ENCODE measurements around the gene FBXW7.
A peak's percentile ranks its signal among the peaks of the same experiment; 100 is the strongest.

FBXW7 gene

DNA sequence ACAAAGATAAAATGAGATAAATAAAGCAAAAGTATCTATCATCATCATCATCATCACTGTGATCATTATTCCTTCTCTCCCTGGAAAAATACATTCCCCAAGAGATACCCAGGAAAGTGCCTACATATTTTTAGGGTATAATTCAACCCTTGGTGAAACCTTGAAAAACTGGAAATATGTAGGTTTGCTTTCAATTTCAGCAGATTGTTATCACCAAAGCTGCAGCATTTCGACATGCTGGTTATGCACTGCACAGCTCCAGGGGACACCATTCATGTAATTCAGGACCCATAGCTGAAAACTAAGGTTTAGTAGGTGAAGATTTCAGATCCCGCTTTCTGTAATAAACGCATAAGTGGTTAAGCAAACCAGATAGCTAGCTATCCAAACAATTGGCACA is 28.4 kb upstream of the FBXW7 start:
- H3K27ac ChIP-seq (ENCODE audit: extremely low read depth, low read depth, low read length) = no peak overlapping the region
- TF ChIP-seq, protein P1, sequence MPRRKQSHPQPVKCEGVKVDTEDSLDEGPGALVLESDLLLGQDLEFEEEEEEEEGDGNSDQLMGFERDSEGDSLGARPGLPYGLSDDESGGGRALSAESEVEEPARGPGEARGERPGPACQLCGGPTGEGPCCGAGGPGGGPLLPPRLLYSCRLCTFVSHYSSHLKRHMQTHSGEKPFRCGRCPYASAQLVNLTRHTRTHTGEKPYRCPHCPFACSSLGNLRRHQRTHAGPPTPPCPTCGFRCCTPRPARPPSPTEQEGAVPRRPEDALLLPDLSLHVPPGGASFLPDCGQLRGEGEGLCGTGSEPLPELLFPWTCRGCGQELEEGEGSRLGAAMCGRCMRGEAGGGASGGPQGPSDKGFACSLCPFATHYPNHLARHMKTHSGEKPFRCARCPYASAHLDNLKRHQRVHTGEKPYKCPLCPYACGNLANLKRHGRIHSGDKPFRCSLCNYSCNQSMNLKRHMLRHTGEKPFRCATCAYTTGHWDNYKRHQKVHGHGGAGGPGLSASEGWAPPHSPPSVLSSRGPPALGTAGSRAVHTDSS (tag by site-specific recombination; IDR thresholded peaks at IDR 0.05) = 0 out of 2 replicates have a peak, but pooled peaks have one; percentile 27
- TF ChIP-seq, protein P2, sequence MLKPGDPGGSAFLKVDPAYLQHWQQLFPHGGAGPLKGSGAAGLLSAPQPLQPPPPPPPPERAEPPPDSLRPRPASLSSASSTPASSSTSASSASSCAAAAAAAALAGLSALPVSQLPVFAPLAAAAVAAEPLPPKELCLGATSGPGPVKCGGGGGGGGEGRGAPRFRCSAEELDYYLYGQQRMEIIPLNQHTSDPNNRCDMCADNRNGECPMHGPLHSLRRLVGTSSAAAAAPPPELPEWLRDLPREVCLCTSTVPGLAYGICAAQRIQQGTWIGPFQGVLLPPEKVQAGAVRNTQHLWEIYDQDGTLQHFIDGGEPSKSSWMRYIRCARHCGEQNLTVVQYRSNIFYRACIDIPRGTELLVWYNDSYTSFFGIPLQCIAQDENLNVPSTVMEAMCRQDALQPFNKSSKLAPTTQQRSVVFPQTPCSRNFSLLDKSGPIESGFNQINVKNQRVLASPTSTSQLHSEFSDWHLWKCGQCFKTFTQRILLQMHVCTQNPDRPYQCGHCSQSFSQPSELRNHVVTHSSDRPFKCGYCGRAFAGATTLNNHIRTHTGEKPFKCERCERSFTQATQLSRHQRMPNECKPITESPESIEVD (tag by site-specific recombination; IDR thresholded peaks at IDR 0.05) = no peak
- no peak overlapping the region for H3K4me3 ChIP-seq (ENCODE audit: low read depth, low read length)
- H3K36me3 ChIP-seq (ENCODE audit: control insufficient read depth in 2 of 2, insufficient read depth in 1 of 2, low read length in 2 of 2) = no peaks in the 10 kb centered on the region
- ChIA-PET CTCF (no interaction called here), POLR2A (no interaction called here)
- no peaks in the 10 kb centered on the region for H3K9me3 ChIP-seq (ENCODE audit: control insufficient read depth, insufficient read depth, low read depth, low read length)
- H3K4me1 ChIP-seq (ENCODE audit: control insufficient read depth, insufficient read depth, low read length) = peaks cover 8% of the 10 kb centered on the region

DNA sequence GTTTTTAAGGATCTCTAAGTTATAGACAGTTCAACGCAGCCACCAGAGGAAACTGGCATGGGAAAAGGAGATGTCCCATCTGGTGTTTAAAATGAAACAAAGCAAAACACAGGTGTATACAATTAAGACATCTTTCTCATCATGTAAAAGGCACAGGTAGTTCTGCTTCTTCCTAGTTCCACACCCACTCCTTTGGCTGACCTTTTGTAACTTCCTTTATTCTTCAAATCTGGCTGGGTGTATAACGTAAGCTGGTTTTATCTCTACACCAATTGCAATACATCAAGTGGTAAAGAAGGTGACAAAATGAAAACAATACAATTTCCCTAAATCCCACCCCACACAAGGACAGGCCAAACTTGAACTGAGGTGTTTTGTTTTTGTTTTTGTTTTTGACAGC is 27.3 kb upstream of the FBXW7 start:
- Histone ChIP-seq H3K36me3 (ENCODE audit: control insufficient read depth in 2 of 2, insufficient read depth in 1 of 2, low read length in 2 of 2) (no peaks in the 10 kb centered on the region), H3K4me3 (ENCODE audit: low read depth, low read length) (no peak overlapping the region), H3K27ac (ENCODE audit: extremely low read depth, low read depth, low read length) (no peak overlapping the region), H3K9me3 (ENCODE audit: control insufficient read depth, insufficient read depth, low read depth, low read length) (no peaks in the 10 kb centered on the region), H3K4me1 (ENCODE audit: control insufficient read depth, insufficient read depth, low read length) (peaks cover 8% of the 10 kb centered on the region)
- ChIA-PET CTCF (no interaction called here), POLR2A (no interaction called here)
- TF ChIP-seq, protein P3, sequence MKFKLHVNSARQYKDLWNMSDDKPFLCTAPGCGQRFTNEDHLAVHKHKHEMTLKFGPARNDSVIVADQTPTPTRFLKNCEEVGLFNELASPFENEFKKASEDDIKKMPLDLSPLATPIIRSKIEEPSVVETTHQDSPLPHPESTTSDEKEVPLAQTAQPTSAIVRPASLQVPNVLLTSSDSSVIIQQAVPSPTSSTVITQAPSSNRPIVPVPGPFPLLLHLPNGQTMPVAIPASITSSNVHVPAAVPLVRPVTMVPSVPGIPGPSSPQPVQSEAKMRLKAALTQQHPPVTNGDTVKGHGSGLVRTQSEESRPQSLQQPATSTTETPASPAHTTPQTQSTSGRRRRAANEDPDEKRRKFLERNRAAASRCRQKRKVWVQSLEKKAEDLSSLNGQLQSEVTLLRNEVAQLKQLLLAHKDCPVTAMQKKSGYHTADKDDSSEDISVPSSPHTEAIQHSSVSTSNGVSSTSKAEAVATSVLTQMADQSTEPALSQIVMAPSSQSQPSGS (tag by site-specific recombination; IDR thresholded peaks at IDR 0.05; ENCODE audit: low read depth) = no peak
- TF ChIP-seq ZNF24 (tag by site-specific recombination; IDR thresholded peaks at IDR 0.05) (no peak), ZNF561 (tag by site-specific recombination; IDR thresholded peaks at IDR 0.05; ENCODE audit: borderline replicate concordance) (no peak), GFI1B (tag by site-specific recombination; IDR thresholded peaks at IDR 0.05) (no peak), ZNF426 (tag by site-specific recombination; IDR thresholded peaks at IDR 0.05) (no peak), GLI2 (tag by site-specific recombination; IDR thresholded peaks at IDR 0.05; ENCODE audit: borderline replicate concordance, low read depth) (no peak), ZNF830 (tag by site-specific recombination; IDR thresholded peaks at IDR 0.05; ENCODE audit: low read depth) (no peak), ZNF169 (tag by site-specific recombination; IDR thresholded peaks at IDR 0.05) (no peak), KLF7 (tag by site-specific recombination; IDR thresholded peaks at IDR 0.05; ENCODE audit: borderline replicate concordance) (no peak)

DNA sequence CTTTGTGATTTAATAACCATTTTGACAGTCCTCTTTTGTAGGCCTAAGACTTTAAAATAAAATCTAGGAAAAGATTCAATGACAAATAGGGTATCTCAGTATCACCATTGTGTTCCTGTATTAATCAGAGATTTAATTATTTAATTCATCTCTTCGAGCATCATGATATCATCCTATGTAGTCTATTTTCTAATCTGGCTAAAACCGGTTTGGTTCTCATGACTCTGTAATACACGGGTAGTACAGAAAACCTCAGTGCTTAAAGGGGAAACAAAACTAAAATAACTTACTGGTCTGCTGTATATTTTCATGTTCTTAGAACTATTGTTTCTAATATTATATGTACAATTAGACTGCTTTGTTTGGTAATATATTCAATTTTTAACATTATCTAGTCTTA is 23.7 kb upstream of the FBXW7 start:
- ChIA-PET POLR2A (no interaction called here), CTCF (no interaction called here)
- TF ChIP-seq ZNF558 (tag by site-specific recombination; IDR thresholded peaks at IDR 0.05) (no peak), EGR2 (tag by site-specific recombination; IDR thresholded peaks at IDR 0.05; ENCODE audit: low read depth) (no peak), ZNF132 (tag by site-specific recombination; IDR thresholded peaks at IDR 0.05; ENCODE audit: borderline replicate concordance) (no peak), ZNF23 (tag by site-specific recombination; IDR thresholded peaks at IDR 0.05; ENCODE audit: borderline replicate concordance) (no peak), ZNF366 (tag by site-specific recombination; conservative IDR thresholded peaks at IDR 0.05) (no peak), MYNN (tag by site-specific recombination; IDR thresholded peaks at IDR 0.05; ENCODE audit: borderline replicate concordance) (no peak), PRDM1 (tag by site-specific recombination; IDR thresholded peaks at IDR 0.05) (no peak), ZNF510 (tag by site-specific recombination; IDR thresholded peaks at IDR 0.05; ENCODE audit: insufficient replicate concordance) (no peak), ZBTB20 (tag by site-specific recombination; IDR thresholded peaks at IDR 0.05) (no peak), ZNF768 (tag by site-specific recombination; IDR thresholded peaks at IDR 0.05) (no peak), ZNF610 (tag by site-specific recombination; IDR thresholded peaks at IDR 0.05; ENCODE audit: borderline replicate concordance) (no peak), ZNF394 (tag by site-specific recombination; IDR thresholded peaks at IDR 0.05; ENCODE audit: borderline replicate concordance) (no peak), ZNF239 (tag by site-specific recombination; IDR thresholded peaks at IDR 0.05) (no peak), ZNF391 (tag by site-specific recombination; IDR thresholded peaks at IDR 0.05; ENCODE audit: borderline replicate concordance, low read depth) (no peak)
- TF ChIP-seq, protein P4, sequence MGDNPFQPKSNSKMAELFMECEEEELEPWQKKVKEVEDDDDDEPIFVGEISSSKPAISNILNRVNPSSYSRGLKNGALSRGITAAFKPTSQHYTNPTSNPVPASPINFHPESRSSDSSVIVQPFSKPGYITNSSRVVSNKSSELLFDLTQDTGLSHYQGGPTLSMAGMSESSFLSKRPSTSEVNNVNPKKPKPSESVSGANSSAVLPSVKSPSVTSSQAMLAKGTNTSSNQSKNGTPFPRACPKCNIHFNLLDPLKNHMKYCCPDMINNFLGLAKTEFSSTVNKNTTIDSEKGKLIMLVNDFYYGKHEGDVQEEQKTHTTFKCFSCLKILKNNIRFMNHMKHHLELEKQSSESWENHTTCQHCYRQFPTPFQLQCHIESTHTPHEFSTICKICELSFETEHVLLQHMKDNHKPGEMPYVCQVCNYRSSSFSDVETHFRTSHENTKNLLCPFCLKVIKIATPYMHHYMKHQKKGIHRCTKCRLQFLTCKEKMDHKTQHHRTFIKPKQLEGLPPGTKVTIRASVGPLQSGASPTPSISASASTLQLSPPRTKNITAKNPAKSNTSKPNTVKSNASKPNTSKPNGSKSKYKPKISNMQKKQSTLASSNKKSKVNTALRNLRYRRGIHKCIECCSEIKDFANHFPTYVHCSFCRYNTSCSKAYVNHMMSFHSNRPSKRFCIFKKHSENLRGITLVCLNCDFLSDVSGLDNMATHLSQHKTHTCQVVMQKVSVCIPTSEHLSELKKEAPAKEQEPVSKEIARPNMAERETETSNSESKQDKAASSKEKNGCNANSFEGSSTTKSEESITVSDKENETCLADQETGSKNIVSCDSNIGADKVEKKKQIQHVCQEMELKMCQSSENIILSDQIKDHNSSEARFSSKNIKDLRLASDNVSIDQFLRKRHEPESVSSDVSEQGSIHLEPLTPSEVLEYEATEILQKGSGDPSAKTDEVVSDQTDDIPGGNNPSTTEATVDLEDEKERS (tag by site-specific recombination; IDR thresholded peaks at IDR 0.05) = no peak

More for the DNA sequence above, 23.7 kb upstream of the FBXW7 start:
- no peaks in the 10 kb centered on the region for H3K9me3 ChIP-seq (ENCODE audit: control insufficient read depth, insufficient read depth, low read depth, low read length)
- no peak overlapping the region for H3K27ac ChIP-seq (ENCODE audit: extremely low read depth, low read depth, low read length)
- no peaks in the 10 kb centered on the region for H3K36me3 ChIP-seq (ENCODE audit: control insufficient read depth in 2 of 2, insufficient read depth in 1 of 2, low read length in 2 of 2)
- no peak overlapping the region for H3K4me3 ChIP-seq (ENCODE audit: low read depth, low read length)
- H3K4me1 ChIP-seq (ENCODE audit: control insufficient read depth, insufficient read depth, low read length) = no peaks in the 10 kb centered on the region
